ENCODE results near the gene BMPR1B. TPM values are rescaled to one million over a fixed set of nuclear protein-coding genes. Genes with fewer than 3 reads are reported as not detected.

The BMPR1B gene
- total RNA-seq, 1 experiment from 2014 or later, result 0.62 TPM

DNA sequence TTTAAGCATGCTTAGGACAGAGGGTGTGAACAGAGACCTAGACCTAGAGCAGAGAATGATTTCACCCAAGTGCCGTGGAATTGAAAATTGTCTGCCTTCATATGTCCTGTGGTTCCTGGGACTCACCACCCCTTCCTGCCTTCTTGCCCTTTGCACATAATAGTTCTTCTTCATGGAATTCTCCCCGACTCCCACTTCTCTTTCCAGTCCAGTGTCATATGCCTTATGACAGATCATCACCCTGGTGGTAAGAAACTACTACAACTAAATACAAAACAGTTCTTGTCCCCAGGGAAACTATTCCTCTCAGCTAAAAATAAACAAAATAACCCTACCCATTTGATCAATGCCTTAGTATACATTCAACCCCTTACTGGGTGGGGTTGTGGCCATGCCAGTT lies 43.3 kb downstream of the BMPR1B start:
- ChIA-PET POLR2A (no interaction called here), CTCF (no interaction called here)
- no peak for TF ChIP-seq REST (IDR thresholded peaks at IDR 0.05; ENCODE audit: insufficient read depth in 1 of 2, low read depth in 2 of 2, low read length in 1 of 2)
- no peak for TF ChIP-seq CTCF (IDR thresholded peaks at IDR 0.05)
- no peak for TF ChIP-seq TCF7L2 (IDR thresholded peaks at IDR 0.05; ENCODE audit: low read depth, low read length)
- no peak for TF ChIP-seq POLR2AphosphoS5 (IDR thresholded peaks at IDR 0.05; ENCODE audit: low read depth, low read length)
- no peak for TF ChIP-seq SIN3A (IDR thresholded peaks at IDR 0.05; ENCODE audit: borderline replicate concordance, insufficient read depth, low read depth, low read length)
- Histone ChIP-seq H3K27ac (ENCODE audit: low read length) (no peak overlapping the region), H3K9me3 (ENCODE audit: control insufficient read depth, insufficient read depth, low read depth, low read length) (no peaks in the 10 kb centered on the region), H3K36me3 (ENCODE audit: control insufficient read depth, insufficient read depth, low read length) (no peaks in the 10 kb centered on the region), H3K4me3 (ENCODE audit: low read depth in 2 of 2, low read length in 2 of 2) (no peak overlapping the region), H3K4me1 (ENCODE audit: control insufficient read depth, insufficient read depth, low read length) (no peaks in the 10 kb centered on the region), H3K27me3 (ENCODE audit: control insufficient read depth, insufficient read depth, low read length) (no peaks in the 10 kb centered on the region)
- in situ Hi-C loops (cut with HindIII; ENCODE audit: low pct_unique_long_range_greater_than_20kb, low sequenced_read_pairs), result no loop called here
- DNase-seq (ENCODE audit: low read depth, low spot score) (no peak), ATAC-seq (no peak)
- intact Hi-C loops (cut with micrococcal nuclease; ENCODE audit: unreplicated experiment), result no loop called here
- BruUV-seq (replicated peaks), result no TSS peak

- intact Hi-C loops (cut with micrococcal nuclease; ENCODE audit: unreplicated experiment), result no loop called here
- DNase-seq (ENCODE audit: low read depth, low spot score) (no peak), ATAC-seq (no peak)
- Histone ChIP-seq H3K36me3 (ENCODE audit: control insufficient read depth, insufficient read depth, low read length) (no peaks in the 10 kb centered on the region), H3K4me1 (ENCODE audit: control insufficient read depth, insufficient read depth, low read length) (no peaks in the 10 kb centered on the region), H3K27me3 (ENCODE audit: control insufficient read depth, insufficient read depth, low read length) (no peaks in the 10 kb centered on the region), H3K27ac (ENCODE audit: low read length) (no peak overlapping the region), H3K9me3 (ENCODE audit: control insufficient read depth, insufficient read depth, low read depth, low read length) (no peaks in the 10 kb centered on the region), H3K4me3 (ENCODE audit: low read depth in 2 of 2, low read length in 2 of 2) (no peak overlapping the region)
- ChIA-PET CTCF (no interaction called here), POLR2A (no interaction called here)
- no TSS peak for BruUV-seq (replicated peaks)
- TF ChIP-seq REST (IDR thresholded peaks at IDR 0.05; ENCODE audit: insufficient read depth in 1 of 2, low read depth in 2 of 2, low read length in 1 of 2), result no peak
- in situ Hi-C loops (cut with HindIII; ENCODE audit: low pct_unique_long_range_greater_than_20kb, low sequenced_read_pairs), result no loop called here
Measured at GRCh38 chr4:94802091-94802490, 44.3 kb downstream of the BMPR1B start.
